ENCODE data around the gene SAMD4A.

Gene SAMD4A

GRCh38 chr14:54834727-54835126 is 267.8 kb downstream of the SAMD4A start:
- no peak for DNase-seq (ENCODE audit: low read depth)

- no peak for DNase-seq (ENCODE audit: low read depth)
These were observed 269.3 kb downstream of the SAMD4A start for GRCh38 chr14:54836231-54836630.

- DNase-seq (ENCODE audit: low read depth), result no peak
These were observed 270.7 kb downstream of the SAMD4A start for GRCh38 chr14:54837508-54838149.

- DNase-seq (ENCODE audit: low read depth), result no peak
These were observed 272.1 kb downstream of the SAMD4A start for GRCh38 chr14:54838931-54839512.

GRCh38 chr14:54839701-54840119 is 272.8 kb downstream of the SAMD4A start:
- no peak for DNase-seq (ENCODE audit: low read depth)

GRCh38 chr14:54840336-54840735 is 273.4 kb downstream of the SAMD4A start:
- no peak for DNase-seq (ENCODE audit: low read depth)

- DNase-seq (ENCODE audit: low read depth), result no peak
These were observed 273.9 kb downstream of the SAMD4A start for GRCh38 chr14:54840798-54841197.

All from stimulated activated CD8-positive, alpha-beta memory T cell treated with anti-CD3 and anti-CD28 coated beads, Interleukin-15, amount 100 ng/mL, for 24 hours (primary cell).